ENCODE data around the gene CYP3A7.
"Not testable (repeated sequence)": the region's sequence is repeated elsewhere in the genome, so short reads cannot be mapped to it uniquely, and the experiment has no call there.

The CYP3A7 gene

GRCh38 chr7:99674995-99675742 lies 59.8 kb downstream of the CYP3A7 start:
- Histone ChIP-seq H3K9ac (ENCODE audit: low read length in 5 of 5) (no peak overlapping the region), H3K27me3 (ENCODE audit: control insufficient read depth in 5 of 5, insufficient read depth in 4 of 5, low read length in 5 of 5) (no peaks in the 10 kb centered on the region), H3K36me3 (ENCODE audit: control insufficient read depth in 5 of 5, insufficient read depth in 5 of 5, low read length in 5 of 5) (peaks cover 0 to 9% (median 5%) of the 10 kb centered on the region in 5 donors), H3K4me1 (ENCODE audit: control insufficient read depth in 5 of 5, insufficient read depth in 5 of 5, low read length in 5 of 5) (peaks cover 0 to 14% (median 9%) of the 10 kb centered on the region in 5 donors), H3K9me3 (ENCODE audit: control insufficient read depth in 5 of 5, low read length in 5 of 5) (no peaks in the 10 kb centered on the region), H3K4me3 (ENCODE audit: low read depth in 1 of 5, low read length in 5 of 5) (no peak overlapping the region), H3K27ac (ENCODE audit: low read depth, low read length) (no peak overlapping the region)

DNA sequence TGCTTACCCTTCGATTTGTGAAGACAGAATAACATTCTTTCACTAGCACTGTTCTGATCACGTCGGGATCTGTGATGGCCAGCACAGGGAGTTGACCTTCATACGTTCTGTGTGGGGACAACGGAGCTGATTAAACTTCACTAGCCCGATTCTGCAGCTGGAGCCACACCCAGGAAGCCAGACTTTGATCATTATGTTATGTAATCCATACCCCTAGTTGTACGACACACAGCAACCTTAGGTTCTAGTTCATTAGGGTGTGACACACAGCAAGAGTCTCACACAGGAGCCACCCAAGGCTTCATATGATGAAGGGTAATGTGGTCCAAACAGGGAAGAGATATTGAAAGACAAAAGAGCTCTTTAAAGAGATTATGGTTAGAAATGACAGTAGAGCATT lies 62.4 kb downstream of the CYP3A7 start:
- H3K27me3 ChIP-seq (ENCODE audit: control insufficient read depth in 5 of 5, insufficient read depth in 4 of 5, low read length in 5 of 5) = no peaks in the 10 kb centered on the region
- no peaks in the 10 kb centered on the region for H3K4me1 ChIP-seq (ENCODE audit: control insufficient read depth in 5 of 5, insufficient read depth in 5 of 5, low read length in 5 of 5)
- H3K9ac ChIP-seq (ENCODE audit: low read length in 5 of 5) = no peak overlapping the region
- H3K27ac ChIP-seq (ENCODE audit: low read depth, low read length) = no peak overlapping the region
- no peak overlapping the region for H3K4me3 ChIP-seq (ENCODE audit: low read depth in 1 of 5, low read length in 5 of 5)
- H3K9me3 ChIP-seq (ENCODE audit: control insufficient read depth in 5 of 5, low read length in 5 of 5) = no peaks in the 10 kb centered on the region
- peaks cover 0 to 19% (median 6%) of the 10 kb centered on the region in 5 donors for H3K36me3 ChIP-seq (ENCODE audit: control insufficient read depth in 5 of 5, insufficient read depth in 5 of 5, low read length in 5 of 5)

- Histone ChIP-seq H3K27ac (ENCODE audit: low read depth, low read length) (no peak overlapping the region), H3K4me3 (ENCODE audit: low read depth in 1 of 5, low read length in 5 of 5) (no peak overlapping the region), H3K4me1 (ENCODE audit: control insufficient read depth in 5 of 5, insufficient read depth in 5 of 5, low read length in 5 of 5) (no peaks in the 10 kb centered on the region), H3K27me3 (ENCODE audit: control insufficient read depth in 5 of 5, insufficient read depth in 4 of 5, low read length in 5 of 5) (no peaks in the 10 kb centered on the region), H3K9me3 (ENCODE audit: control insufficient read depth in 5 of 5, low read length in 5 of 5) (no peaks in the 10 kb centered on the region), H3K9ac (ENCODE audit: low read length in 5 of 5) (no peak overlapping the region), H3K36me3 (ENCODE audit: control insufficient read depth in 5 of 5, insufficient read depth in 5 of 5, low read length in 5 of 5) (peaks cover 3 to 32% (median 9%) of the 10 kb centered on the region in 5 donors)
Measured at GRCh38 chr7:99669782-99670181, 65.2 kb downstream of the CYP3A7 start.

GRCh38 chr7:99668541-99668940 lies 66.5 kb downstream of the CYP3A7 start:
- Histone ChIP-seq H3K36me3 (ENCODE audit: control insufficient read depth in 5 of 5, insufficient read depth in 5 of 5, low read length in 5 of 5) (peaks cover 3 to 37% (median 9%) of the 10 kb centered on the region in 5 donors), H3K27me3 (ENCODE audit: control insufficient read depth in 5 of 5, insufficient read depth in 4 of 5, low read length in 5 of 5) (no peaks in the 10 kb centered on the region), H3K9me3 (ENCODE audit: control insufficient read depth in 5 of 5, low read length in 5 of 5) (no peaks in the 10 kb centered on the region), H3K4me1 (ENCODE audit: control insufficient read depth in 5 of 5, insufficient read depth in 5 of 5, low read length in 5 of 5) (no peaks in the 10 kb centered on the region), H3K4me3 (ENCODE audit: low read depth in 1 of 5, low read length in 5 of 5) (no peak overlapping the region), H3K27ac (ENCODE audit: low read depth, low read length) (no peak overlapping the region), H3K9ac (ENCODE audit: low read length in 5 of 5) (no peak overlapping the region)

DNA sequence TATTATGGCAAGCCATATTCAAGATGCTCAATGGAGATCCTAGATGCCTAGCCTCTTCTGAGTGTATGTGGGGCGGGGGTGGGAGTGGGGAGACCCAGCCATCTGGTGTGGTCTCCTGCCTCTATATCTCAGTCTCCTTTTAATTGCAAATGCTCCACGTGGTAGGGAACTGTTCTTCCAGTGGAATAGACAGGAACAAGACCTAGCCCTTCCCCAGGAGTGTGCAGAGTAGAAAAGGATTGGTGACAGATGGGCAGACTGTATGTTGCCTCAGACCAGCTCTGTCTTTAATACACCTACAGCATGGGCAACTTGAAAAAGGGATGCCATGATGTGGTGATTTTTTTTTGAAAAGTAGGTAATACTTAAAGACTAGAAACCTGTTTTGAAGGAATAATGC lies 67.8 kb downstream of the CYP3A7 start:
- Histone ChIP-seq H3K9ac (ENCODE audit: low read length in 5 of 5) (no peak overlapping the region), H3K27me3 (ENCODE audit: control insufficient read depth in 5 of 5, insufficient read depth in 4 of 5, low read length in 5 of 5) (no peaks in the 10 kb centered on the region), H3K4me1 (ENCODE audit: control insufficient read depth in 5 of 5, insufficient read depth in 5 of 5, low read length in 5 of 5) (no peaks in the 10 kb centered on the region), H3K27ac (ENCODE audit: low read depth, low read length) (no peak overlapping the region), H3K9me3 (ENCODE audit: control insufficient read depth in 5 of 5, low read length in 5 of 5) (no peaks in the 10 kb centered on the region), H3K4me3 (ENCODE audit: low read depth in 1 of 5, low read length in 5 of 5) (no peak overlapping the region), H3K36me3 (ENCODE audit: control insufficient read depth in 5 of 5, insufficient read depth in 5 of 5, low read length in 5 of 5) (peaks cover 3 to 32% (median 12%) of the 10 kb centered on the region in 5 donors)

- Histone ChIP-seq H3K27me3 (ENCODE audit: control insufficient read depth in 5 of 5, insufficient read depth in 4 of 5, low read length in 5 of 5) (no peaks in the 10 kb centered on the region), H3K27ac (ENCODE audit: low read depth, low read length) (no peak overlapping the region), H3K4me1 (ENCODE audit: control insufficient read depth in 5 of 5, insufficient read depth in 5 of 5, low read length in 5 of 5) (no peaks in the 10 kb centered on the region), H3K4me3 (ENCODE audit: low read depth in 1 of 5, low read length in 5 of 5) (no peak overlapping the region), H3K36me3 (ENCODE audit: control insufficient read depth in 5 of 5, insufficient read depth in 5 of 5, low read length in 5 of 5) (peaks cover 3 to 36% (median 14%) of the 10 kb centered on the region in 5 donors), H3K9me3 (ENCODE audit: control insufficient read depth in 5 of 5, low read length in 5 of 5) (no peaks in the 10 kb centered on the region), H3K9ac (ENCODE audit: low read length in 5 of 5) (no peak overlapping the region)
Measured at GRCh38 chr7:99666013-99666395, 69.0 kb downstream of the CYP3A7 start.

- Histone ChIP-seq H3K4me3 (ENCODE audit: low read depth in 1 of 5, low read length in 5 of 5) (no peak overlapping the region), H3K9ac (ENCODE audit: low read length in 5 of 5) (no peak overlapping the region), H3K27me3 (ENCODE audit: control insufficient read depth in 5 of 5, insufficient read depth in 4 of 5, low read length in 5 of 5) (no peaks in the 10 kb centered on the region), H3K9me3 (ENCODE audit: control insufficient read depth in 5 of 5, low read length in 5 of 5) (no peaks in the 10 kb centered on the region), H3K36me3 (ENCODE audit: control insufficient read depth in 5 of 5, insufficient read depth in 5 of 5, low read length in 5 of 5) (peaks cover 6 to 40% (median 19%) of the 10 kb centered on the region in 5 donors), H3K4me1 (ENCODE audit: control insufficient read depth in 5 of 5, insufficient read depth in 5 of 5, low read length in 5 of 5) (no peaks in the 10 kb centered on the region), H3K27ac (ENCODE audit: low read depth, low read length) (no peak overlapping the region)
Measured at GRCh38 chr7:99665312-99666012, 69.5 kb downstream of the CYP3A7 start.

DNA sequence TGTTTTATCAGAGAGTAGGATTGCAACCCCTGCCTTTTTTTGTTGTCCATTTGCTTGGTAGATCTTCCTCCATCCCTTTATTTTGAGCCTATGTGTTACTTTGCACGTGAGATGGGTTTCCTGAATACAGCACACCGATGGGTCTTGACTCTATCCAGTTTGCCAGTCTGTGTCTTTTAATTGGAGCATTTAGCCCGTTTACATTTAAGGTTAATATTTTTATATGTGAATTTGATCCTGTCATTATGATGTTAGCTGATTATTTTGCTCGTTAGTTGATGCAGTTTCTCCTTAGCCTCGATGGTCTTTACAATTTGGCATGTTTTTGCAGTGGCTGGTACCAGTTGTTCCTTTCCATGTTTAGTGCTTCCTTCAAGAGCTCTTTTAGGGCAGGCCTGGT lies 77.1 kb downstream of the CYP3A7 start:
- H3K4me3 ChIP-seq (ENCODE audit: low read depth in 1 of 5, low read length in 5 of 5); H3K9me3 ChIP-seq (ENCODE audit: control insufficient read depth in 5 of 5, low read length in 5 of 5); H3K4me1 ChIP-seq (ENCODE audit: control insufficient read depth in 5 of 5, insufficient read depth in 5 of 5, low read length in 5 of 5); H3K9ac ChIP-seq (ENCODE audit: low read length in 5 of 5); H3K27me3 ChIP-seq (ENCODE audit: control insufficient read depth in 5 of 5, insufficient read depth in 4 of 5, low read length in 5 of 5); H3K27ac ChIP-seq (ENCODE audit: low read depth, low read length): not testable (repeated sequence)
- H3K36me3 ChIP-seq (ENCODE audit: control insufficient read depth in 5 of 5, insufficient read depth in 5 of 5, low read length in 5 of 5) = peaks cover 3 to 14% (median 12%) of the 10 kb centered on the region in 5 donors
